Ascending aorta (tissue), 2 donors: ENCODE measurements around the gene NAV2. TPM values are rescaled to one million over a fixed set of nuclear protein-coding genes. Genes with fewer than 3 reads are reported as not detected.
"Not testable (repeated sequence)": the region's sequence is repeated elsewhere in the genome, so short reads cannot be mapped to it uniquely, and the experiment has no call there.

Source experiments
- DNase-seq, 2 donors: peaks; one replicate each; pipeline ENCODE4 v3.0.0-alpha.2; 2019; ENCODE audit warnings: low spot score in 2 of 2
- H3K27ac ChIP-seq, 2 donors: fragments of 200-600 bp; sonication (generic); one replicate each; pipeline ENCODE4 v1.5.1; 2016 to 2017; ENCODE audit warnings: mild to moderate bottlenecking in 1 of 2
- H3K27me3 ChIP-seq: fragments of 200-600 bp; sonication (generic); one replicate; pipeline ENCODE4 v1.5.1; 2017
- H3K36me3 ChIP-seq, 2 donors: fragments of 200-600 bp; sonication (generic); one replicate each; pipeline ENCODE4 v1.5.1; 2016
- H3K4me1 ChIP-seq, 2 donors: fragments of 200-600 bp; sonication (generic); one replicate each; pipeline ENCODE4 v1.5.1; 2016 to 2017; ENCODE audit warnings: mild to moderate bottlenecking in 1 of 2
- H3K4me3 ChIP-seq, 2 donors: fragments of 200-600 bp; sonication (generic); one replicate each; pipeline ENCODE4 v1.5.1; 2016 to 2017; ENCODE audit warnings: mild to moderate bottlenecking in 1 of 2
- H3K9me3 ChIP-seq, 2 donors: fragments of 200-600 bp; sonication (generic); one replicate each; pipeline ENCODE4 v1.5.1; 2016
- CTCF ChIP-seq, 3 experiments: fragments of 200-600 bp in 2 of 3; fragments of 450-650 bp in 1 of 3; sonication (generic) in 2 of 3; IDR thresholded peaks; one replicate each; pipeline ENCODE4 v1.5.1; 2016 to 2019; ENCODE audit warnings: antibody characterized with exemption in 3 of 3, mild to moderate bottlenecking in 1 of 3, moderate library complexity in 1 of 3
- intact Hi-C: fragments of 100-400 bp; cut with DNase I; formaldehyde crosslinking; loops from one replicate; pipeline ENCODE4 v1.15.1; 2023
- total RNA-seq: library from RNA; depleted of rRNA; stranded (reverse); fragments of >200 nt; gene quantifications from one replicate; pipeline ENCODE4 v1.1.0, GENCODE V29; 2016

The NAV2 gene
- total RNA-seq, 1 donor from 2014 or later: 62.6 TPM

- Histone ChIP-seq H3K9me3 (no peaks in the 10 kb centered on the region), H3K36me3 (peaks cover 35 to 65% of the 10 kb centered on the region in 2 donors), H3K27ac (peak overlapping the region; percentile 24 to 55), H3K4me3 (no peak overlapping the region), H3K27me3 (no peaks in the 10 kb centered on the region), H3K4me1 (peaks cover 7 to 17% of the 10 kb centered on the region in 2 donors)
- no peak for TF ChIP-seq CTCF (IDR thresholded peaks at IDR 0.05)
- intact Hi-C loops: no loop called here
- DNase-seq: no peak
These were observed 180.2 kb downstream of the NAV2 start for GRCh38 chr11:19892876-19893275.

- H3K27ac ChIP-seq: peak overlapping the region in 1 of 2 donors; percentile 48
- intact Hi-C loops: no loop called here
These were observed 181.8 kb downstream of the NAV2 start for GRCh38 chr11:19894404-19894803.

GRCh38 chr11:19895037-19895436, 182.4 kb downstream of the NAV2 start:
- Histone ChIP-seq H3K27ac (peak overlapping the region in 1 of 2 donors; percentile 13), H3K4me1 (peaks cover 7 to 20% of the 10 kb centered on the region in 2 donors), H3K36me3 (peaks cover 28 to 56% of the 10 kb centered on the region in 2 donors)
- DNase-seq, H3K4me3 ChIP-seq, H3K9me3 ChIP-seq, H3K27me3 ChIP-seq, intact Hi-C loops: not testable (repeated sequence)

More at GRCh38 chr11:19894404-19894803, 181.8 kb downstream of the NAV2 start:
- no peak for DNase-seq
- TF ChIP-seq CTCF (IDR thresholded peaks at IDR 0.05): no peak
- no peaks in the 10 kb centered on the region for H3K9me3 ChIP-seq
- no peaks in the 10 kb centered on the region for H3K27me3 ChIP-seq
- H3K4me3 ChIP-seq: no peak overlapping the region
- H3K36me3 ChIP-seq: peaks cover 29 to 55% of the 10 kb centered on the region in 2 donors
- H3K4me1 ChIP-seq: peaks cover 7 to 23% of the 10 kb centered on the region in 2 donors

- intact Hi-C loops: no loop called here
These were observed 183.1 kb downstream of the NAV2 start for GRCh38 chr11:19895776-19896175.

GRCh38 chr11:19903620-19904069, 191.0 kb downstream of the NAV2 start:
- intact Hi-C loops: loop anchor here (2.0 to 5.0 kb wide), 2 partner anchors 161 to 345 kb away; no protein-coding TSS in a partner anchor
- peak overlapping the region; percentile 19 to 37 for H3K27ac ChIP-seq
- peak in 1 of 2 donors; percentile 83 for DNase-seq
- no peak overlapping the region for H3K4me3 ChIP-seq
- peaks cover 23 to 36% of the 10 kb centered on the region in 2 donors for H3K36me3 ChIP-seq
- H3K9me3 ChIP-seq: no peaks in the 10 kb centered on the region
- TF ChIP-seq CTCF (IDR thresholded peaks at IDR 0.05): peak; percentile 48 to 76 (median 71)
- H3K27me3 ChIP-seq: no peaks in the 10 kb centered on the region
- peaks cover 0 to 33% of the 10 kb centered on the region in 2 donors for H3K4me1 ChIP-seq

More at GRCh38 chr11:19895776-19896175, 183.1 kb downstream of the NAV2 start:
- H3K4me1 ChIP-seq: peaks cover 7 to 15% of the 10 kb centered on the region in 2 donors
- H3K36me3 ChIP-seq: peaks cover 25 to 49% of the 10 kb centered on the region in 2 donors
- TF ChIP-seq CTCF (IDR thresholded peaks at IDR 0.05): no peak
- no peak overlapping the region for H3K4me3 ChIP-seq
- no peak overlapping the region for H3K27ac ChIP-seq
- H3K9me3 ChIP-seq: no peaks in the 10 kb centered on the region
- no peaks in the 10 kb centered on the region for H3K27me3 ChIP-seq
- no peak for DNase-seq

- intact Hi-C loops: loop anchor here (5.0 kb wide), 1 partner anchor 227 kb away; no protein-coding TSS in a partner anchor
- H3K9me3 ChIP-seq: no peaks in the 10 kb centered on the region
- H3K27ac ChIP-seq: peak overlapping the region; percentile 26 to 28
- DNase-seq: no peak
- H3K36me3 ChIP-seq: peaks cover 16 to 30% of the 10 kb centered on the region in 2 donors
- peak; percentile 5 to 59 (median 45) for TF ChIP-seq CTCF (IDR thresholded peaks at IDR 0.05)
- H3K4me1 ChIP-seq: peaks cover 0 to 35% of the 10 kb centered on the region in 2 donors
- no peaks in the 10 kb centered on the region for H3K27me3 ChIP-seq
- no peak overlapping the region for H3K4me3 ChIP-seq
These were observed 192.7 kb downstream of the NAV2 start for GRCh38 chr11:19905280-19905853.
